Fibroblast of pulmonary artery (primary cell): Measurements from ENCODE around the gene BICDL1.

Source experiments
- DNase-seq: peaks from one replicate; pipeline ENCODE4 v3.0.0-alpha.2; 2010; ENCODE audit warnings: low read depth
- H3K4me3 ChIP-seq: replicated peaks from 2 replicates; pipeline ENCODE4 v1.5.1; 2011; ENCODE audit warnings: low read depth, mild to moderate bottlenecking, control low read depth, low read length, moderate library complexity
- CTCF ChIP-seq: IDR thresholded peaks from 2 replicates; pipeline ENCODE4 v1.5.1; 2011; ENCODE audit warnings: mild to moderate bottlenecking, control low read depth, low read length, inconsistent platforms; ENCODE audit errors: missing control alignments

Gene BICDL1

GRCh38 chr12:120140603-120141002 lies 151.6 kb downstream of the BICDL1 start:
- no peak for DNase-seq
- no peak for TF ChIP-seq CTCF
- H3K4me3 ChIP-seq = no peak overlapping the region

GRCh38 chr12:120141336-120141735 lies 152.3 kb downstream of the BICDL1 start:
- no peak for DNase-seq
- H3K4me3 ChIP-seq = no peak overlapping the region
- TF ChIP-seq CTCF = no peak

- H3K4me3 ChIP-seq = no peak overlapping the region
- peak; percentile 44 for DNase-seq
- no peak for TF ChIP-seq CTCF
Measured at GRCh38 chr12:120142231-120142877, 153.3 kb downstream of the BICDL1 start.
